GM18858 (cell line): Measurements from ENCODE around the gene DDX20.

Source experiments
- ATAC-seq: cut with Tn5 transposase; IDR thresholded peaks from one replicate; pipeline ENCODE4 v1.9.1; 2021; ENCODE audit not compliant: unreplicated experiment

Gene DDX20

DNA sequence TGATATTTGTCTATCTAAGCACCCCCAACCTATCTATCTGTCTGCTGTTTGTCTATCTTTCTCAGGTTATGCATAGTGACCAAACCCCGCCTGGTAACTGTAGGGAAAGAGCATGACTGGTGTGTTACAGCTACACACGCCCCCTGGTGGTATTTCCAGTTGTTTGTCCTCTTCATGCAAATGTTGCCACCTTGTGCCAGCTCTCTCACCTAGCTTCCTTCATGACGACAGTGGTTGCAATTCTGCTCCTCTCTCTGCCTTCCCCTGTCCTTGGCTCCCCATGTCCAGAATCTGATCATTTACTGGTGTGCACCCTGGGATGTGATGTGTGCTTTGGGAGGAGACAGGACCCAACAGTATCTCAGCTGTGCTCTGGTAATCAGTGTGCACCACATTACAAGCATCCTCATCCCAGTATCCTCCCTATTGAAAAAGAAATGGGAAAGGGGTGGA is 8.4 kb upstream of the DDX20 start:
- ATAC-seq: no peak

DNA sequence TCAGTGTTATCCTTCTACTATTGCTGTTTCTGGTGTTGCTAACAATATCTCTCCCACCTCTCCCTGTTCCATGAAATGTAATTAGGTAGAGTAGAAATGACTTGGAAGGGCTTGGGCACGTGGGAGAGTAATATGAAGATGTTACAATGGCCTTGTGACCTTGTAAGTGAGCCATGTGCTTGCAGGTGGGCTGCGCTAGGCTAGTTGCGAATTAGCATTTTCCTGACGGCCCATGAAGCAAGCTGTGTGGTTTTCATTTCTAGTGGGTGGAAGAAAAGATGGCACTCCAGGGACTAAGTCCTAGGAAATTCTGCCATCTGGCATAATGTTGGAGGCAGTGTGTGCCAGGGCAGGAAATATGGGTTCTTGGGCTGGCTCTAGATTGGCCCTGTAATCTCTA is 7.8 kb upstream of the DDX20 start:
- no peak for ATAC-seq

GRCh38 chr1:111749628-111750027 is 6.1 kb upstream of the DDX20 start:
- ATAC-seq: no peak

DNA sequence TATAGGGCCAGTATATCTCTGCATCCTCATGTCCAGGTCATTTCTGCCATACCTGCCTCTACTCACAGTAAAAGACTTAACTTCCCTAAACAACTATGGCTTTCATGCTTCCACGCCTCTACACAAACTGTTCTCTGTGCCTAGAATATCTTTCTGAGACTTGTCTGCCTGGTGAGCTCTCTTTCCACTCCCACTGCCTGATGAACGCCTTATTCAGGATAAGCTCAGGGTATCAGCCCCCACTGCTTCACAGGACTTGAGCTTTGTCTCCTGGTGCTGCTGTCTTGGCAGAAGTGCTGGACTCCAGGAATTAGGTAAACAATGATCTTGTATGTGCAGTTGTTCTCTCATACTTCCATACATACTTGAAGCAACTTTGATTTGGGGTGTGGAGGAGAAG is 4.8 kb upstream of the DDX20 start:
- ATAC-seq: no peak

- ATAC-seq: no peak
Observed at GRCh38 chr1:111751906-111752575, 3.7 kb upstream of the DDX20 start.

DNA sequence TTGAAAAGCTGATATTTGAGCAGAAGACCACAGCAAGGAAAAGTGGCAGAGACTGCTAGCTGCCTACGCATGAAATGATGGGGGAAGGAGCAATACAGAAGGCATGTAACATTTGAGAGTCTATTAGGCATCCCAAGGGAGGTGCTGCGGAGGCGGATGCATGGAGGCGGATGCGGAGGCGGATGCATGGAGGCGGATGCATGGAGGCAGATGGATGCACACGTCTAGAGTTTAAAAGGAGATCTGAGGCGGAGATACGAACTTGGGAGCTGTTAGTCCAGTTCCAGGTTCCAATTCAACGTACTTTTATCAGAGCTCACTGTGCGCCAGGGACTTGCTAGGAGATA is 744 bp upstream of the DDX20 start:
- ATAC-seq: no peak

DNA sequence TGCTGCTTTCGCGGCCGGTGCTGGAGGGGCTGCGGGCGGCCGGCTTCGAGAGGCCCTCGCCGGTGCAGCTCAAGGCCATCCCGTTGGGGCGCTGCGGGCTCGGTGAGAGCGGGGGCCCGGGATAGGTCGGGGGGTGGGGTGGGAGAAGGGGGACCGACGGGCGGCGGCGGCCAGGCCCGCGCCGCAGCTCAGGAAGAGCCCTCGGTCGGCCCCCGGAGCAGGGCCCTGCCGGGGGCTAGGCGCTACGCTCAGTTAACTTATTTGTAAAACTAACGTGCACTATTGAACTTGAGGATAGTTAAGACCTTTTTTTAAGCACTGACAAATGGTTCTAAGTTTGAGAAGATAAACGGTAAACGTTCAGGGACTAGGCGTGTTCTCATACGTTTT is 418 bp downstream of the DDX20 start:
- ATAC-seq: no peak

DNA sequence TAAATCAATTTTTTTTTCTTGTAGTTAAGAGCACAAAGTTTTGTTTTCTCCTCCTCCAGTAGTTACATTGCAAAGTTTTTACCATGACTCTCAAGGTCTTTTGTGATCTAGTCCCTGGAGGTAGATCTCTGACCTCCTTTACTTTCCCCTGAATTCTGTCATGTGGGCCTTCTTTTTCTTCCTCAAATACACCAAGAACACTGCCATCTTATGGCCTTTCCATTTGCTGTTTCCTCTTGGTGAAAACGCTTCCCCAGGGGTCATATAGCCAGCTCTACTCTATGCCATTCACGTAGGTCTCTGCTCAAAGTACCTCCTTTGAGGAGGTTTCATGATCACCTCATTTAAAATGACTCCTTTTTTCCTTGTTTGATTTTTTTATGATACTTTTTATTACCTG is 2.7 kb downstream of the DDX20 start:
- no peak for ATAC-seq

DNA sequence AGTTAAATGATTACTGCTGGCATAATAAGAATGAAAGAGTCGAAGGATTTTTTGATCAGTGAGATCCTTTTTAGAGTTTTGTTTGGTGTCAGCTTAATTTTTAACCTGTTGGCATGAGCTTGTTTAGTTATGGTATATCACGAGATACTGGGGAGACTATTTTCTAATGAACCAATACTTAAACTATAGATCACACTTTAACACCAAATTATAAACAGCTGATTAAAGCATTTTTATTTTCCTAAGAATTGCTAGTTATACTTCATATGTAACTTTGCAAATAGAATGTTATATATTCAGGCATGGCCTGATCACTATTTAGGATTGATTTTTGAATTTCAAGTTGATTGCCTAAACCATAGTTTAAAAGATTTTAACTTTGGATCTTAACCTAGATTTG is 6.0 kb downstream of the DDX20 start:
- ATAC-seq: no peak

DNA sequence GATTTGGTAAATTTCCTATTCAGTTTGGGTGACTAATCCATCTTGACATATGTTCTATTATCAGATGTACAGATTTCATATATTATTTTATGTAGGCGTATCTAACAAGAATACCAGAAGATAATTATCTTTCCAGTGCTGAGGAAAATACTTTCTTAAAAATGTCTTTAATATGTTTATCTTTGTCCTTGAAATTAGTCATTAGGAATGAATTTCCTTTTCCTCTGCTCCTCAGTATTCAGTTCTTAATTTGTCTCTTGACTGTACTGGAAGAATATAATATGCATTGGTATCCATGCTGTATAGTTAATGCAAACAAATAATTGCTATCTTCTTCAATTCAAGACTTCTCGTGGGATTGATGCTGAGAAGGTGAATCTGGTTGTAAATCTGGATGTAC is 6.6 kb downstream of the DDX20 start:
- no peak for ATAC-seq

DNA sequence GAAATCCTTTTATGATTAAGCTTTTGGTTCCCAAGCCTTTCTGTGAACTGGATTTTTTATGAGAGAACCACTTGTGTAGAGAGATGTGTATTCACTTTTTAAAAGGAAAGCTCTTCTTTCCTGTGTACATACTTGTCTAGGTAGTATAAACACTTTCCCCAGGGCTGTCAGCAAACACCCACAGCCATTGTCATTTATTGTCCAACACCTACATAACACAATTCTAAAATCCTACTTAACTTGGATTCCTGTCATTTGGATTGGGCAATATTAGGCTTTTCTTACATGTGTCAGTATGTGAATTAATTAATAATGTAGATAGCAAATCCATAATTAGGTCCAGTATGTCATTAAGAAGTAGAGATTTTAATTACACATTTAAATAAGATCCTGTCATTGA is 12.3 kb downstream of the DDX20 start:
- no peak for ATAC-seq

- no peak for ATAC-seq
Observed at GRCh38 chr1:111768625-111769024, 12.9 kb downstream of the DDX20 start.

- ATAC-seq: no peak
Observed at GRCh38 chr1:111769517-111770146, 13.9 kb downstream of the DDX20 start.

- no peak for ATAC-seq
Observed at GRCh38 chr1:111770916-111771315, 15.2 kb downstream of the DDX20 start.

- ATAC-seq: no peak
Observed at GRCh38 chr1:111775966-111776365, 20.3 kb downstream of the DDX20 start.

GRCh38 chr1:111776391-111776790 is 20.7 kb downstream of the DDX20 start:
- ATAC-seq: no peak

DNA sequence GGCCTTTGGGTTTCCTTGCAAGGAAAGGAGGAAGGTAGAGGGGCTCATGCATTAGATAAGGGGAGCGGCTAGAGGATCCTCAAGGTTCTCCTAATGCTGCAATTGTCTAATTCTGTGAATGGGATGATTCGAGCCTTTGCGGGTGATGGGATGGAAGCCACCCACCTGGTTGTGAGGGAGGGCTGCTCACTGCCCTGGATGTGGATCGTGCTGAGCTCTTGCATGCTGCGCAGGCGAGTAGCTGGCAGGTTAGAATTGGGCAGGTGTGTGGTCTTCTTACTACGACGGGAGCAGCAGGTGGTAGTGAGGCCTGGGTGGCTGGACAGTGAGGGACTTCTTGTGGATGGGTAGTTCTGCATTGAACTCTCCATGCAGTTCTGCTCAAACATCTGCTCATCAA is 21.2 kb downstream of the DDX20 start:
- no peak for ATAC-seq

GRCh38 chr1:111777301-111777700 is 21.6 kb downstream of the DDX20 start:
- ATAC-seq: no peak

DNA sequence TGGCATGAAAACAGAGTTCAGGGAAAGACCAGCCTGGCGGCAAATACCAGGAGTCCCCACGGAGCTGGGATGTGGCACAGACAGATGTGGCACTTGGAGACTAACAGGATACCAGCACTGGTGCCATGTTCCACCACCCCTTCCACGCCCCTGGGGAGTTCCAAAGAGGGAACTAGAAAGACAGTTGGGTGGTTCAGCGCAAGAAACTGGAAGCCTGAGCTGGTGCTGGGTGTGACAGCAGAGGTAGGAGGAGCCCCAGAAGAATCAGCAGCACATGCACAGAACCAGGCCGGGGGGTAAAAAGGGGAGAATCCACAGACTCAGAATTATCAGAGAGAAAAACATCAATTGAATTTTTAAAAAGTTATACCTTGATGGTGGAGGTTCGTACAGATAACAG is 22.4 kb downstream of the DDX20 start:
- ATAC-seq: no peak

DNA sequence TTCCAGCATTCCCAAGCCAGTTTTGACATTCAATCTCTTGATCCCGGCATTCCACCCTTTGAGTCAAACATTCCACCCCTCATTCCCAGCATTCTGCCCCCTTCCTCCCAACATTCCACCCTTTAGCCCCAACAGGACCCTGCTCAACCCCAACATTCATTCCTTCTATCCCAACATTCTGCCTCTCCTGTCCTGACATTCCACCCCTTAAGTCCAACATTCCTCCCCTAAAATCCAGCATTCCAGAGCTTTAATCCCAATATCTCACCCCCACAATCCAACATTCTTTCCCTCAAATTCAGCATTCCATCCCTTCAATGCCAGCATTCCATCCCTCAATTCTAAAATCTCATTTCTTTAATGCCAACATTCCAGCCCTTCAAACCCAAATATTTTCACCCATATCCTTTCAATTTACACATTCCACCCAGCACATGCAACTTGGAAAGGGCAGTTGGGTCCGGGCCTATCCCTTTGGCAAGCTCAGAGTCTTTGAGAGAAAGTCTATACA is 22.9 kb downstream of the DDX20 start:
- no peak for ATAC-seq

- ATAC-seq: no peak
Observed at GRCh38 chr1:111779546-111779945, 23.8 kb downstream of the DDX20 start.

- no peak for ATAC-seq
Observed at GRCh38 chr1:111784273-111784901, 28.7 kb downstream of the DDX20 start.
